K562 (cell line): ENCODE data around the gene FBLIM1. TPM values are rescaled to one million over a fixed set of nuclear protein-coding genes. Genes with fewer than 3 reads are reported as not detected.

ENCODE experiments used
- ARNT ChIP-seq, 2 experiments: fragments of 450-650 bp; IDR thresholded peaks; 2 replicates each; pipeline ENCODE4 v1.6.1; 2016; ENCODE audit warnings: mild to moderate bottlenecking in 1 of 2
- GATA2 ChIP-seq: sonication (generic); formaldehyde crosslinking; IDR thresholded peaks from 2 replicates; pipeline ENCODE4 v1.4.0; 2020; ENCODE audit warnings: mild to moderate bottlenecking, missing genetic modification reagents
- RBM22 ChIP-seq: fragments of 200-400 bp; formaldehyde crosslinking; IDR thresholded peaks from 2 replicates; pipeline ENCODE4 v1.6.1; 2018; ENCODE audit warnings: low read length, low read depth; ENCODE audit not compliant: poor library complexity, severe bottlenecking
- XRCC4 ChIP-seq: IDR thresholded peaks from one replicate; pipeline ENCODE4 v1.6.1; 2011; ENCODE audit not compliant: insufficient read depth, insufficient read length; ENCODE audit errors: extremely low read depth
- ZNF444 ChIP-seq: fragments of 250-450 bp; sonication (Bioruptor Pico); IDR thresholded peaks from 2 replicates; pipeline ENCODE4 v1.4.0; 2020; ENCODE audit warnings: mild to moderate bottlenecking, moderate library complexity
- ZNF707 ChIP-seq: fragments of 250-450 bp; sonication (Bioruptor Pico); conservative IDR thresholded peaks from 2 replicates; pipeline ENCODE4 v1.8.0; 2022; ENCODE audit warnings: inconsistent platforms, mild to moderate bottlenecking, moderate library complexity
- ZNF766 ChIP-seq: fragments of 200-800 bp; sonication (Bioruptor generic); conservative IDR thresholded peaks from 2 replicates; pipeline ENCODE4 v1.6.1; 2016; ENCODE audit warnings: missing genetic modification characterization, missing compliant biosample characterization
- ZNF778 ChIP-seq: fragments of 450-650 bp; formaldehyde crosslinking; IDR thresholded peaks from 2 replicates; pipeline ENCODE4 v1.4.0; 2020; ENCODE audit warnings: mild to moderate bottlenecking, moderate library complexity
- polyA plus RNA-seq, 8 experiments: library from polyadenylated mRNA; depleted of rRNA in 4 of 8; stranded (reverse) in 5 of 8; unstranded in 3 of 8; fragments of >200 nt; fragmentation: Nextera tagmentation in 2 of 8; fragmentation: Illumina TruSeq in 1 of 8; extraction: Ambion mirVana in 2 of 8; extraction: Trizol in 1 of 8; gene quantifications; 2 replicates each; pipeline versions ENCODE4 v1.2.1 to v1.2.3, GENCODE V29; 2011 to 2014; ENCODE audit warnings: inconsistent platforms in 1 of 8, missing spikeins in 1 of 8
- total RNA-seq, 7 experiments: library from RNA; depleted of rRNA in 6 of 7; stranded (reverse); fragments of >200 nt in 6 of 7; fragmentation: Illumina TruSeq in 2 of 7; extraction: Trizol in 2 of 7; gene quantifications; 2 replicates each; pipeline versions ENCODE4 v1.2.1 to v1.2.3, GENCODE V29; 2011 to 2021; ENCODE audit warnings: low replicate concordance in 1 of 7
- TF ChIP-seq, protein P1 (sequence below): fragments of 450-650 bp; formaldehyde crosslinking; IDR thresholded peaks from 2 replicates; pipeline ENCODE4 v1.4.0; 2020; ENCODE audit warnings: mild to moderate bottlenecking, moderate library complexity
- TF ChIP-seq, protein P2 (sequence below), 2 experiments: fragments of 450-650 bp; conservative IDR thresholded peaks; 2 replicates each; pipeline ENCODE4 v1.6.1; 2017; ENCODE audit warnings: mild to moderate bottlenecking in 2 of 2, moderate library complexity in 2 of 2
- TF ChIP-seq, protein P3 (sequence below): fragments of 250-450 bp; sonication (Bioruptor Pico); IDR thresholded peaks from 2 replicates; pipeline ENCODE4 v1.8.0; 2022; ENCODE audit warnings: inconsistent platforms, mild to moderate bottlenecking, moderate library complexity, borderline replicate concordance
- TF ChIP-seq, protein P4 (sequence below): sonication (generic); formaldehyde crosslinking; IDR thresholded peaks from 2 replicates; pipeline ENCODE4 v1.8.0; 2022; ENCODE audit warnings: missing genetic modification reagents, mild to moderate bottlenecking, moderate library complexity, borderline replicate concordance
- TF ChIP-seq, protein P5 (sequence below): conservative IDR thresholded peaks from 2 replicates; pipeline ENCODE4 v1.6.1; 2011; ENCODE audit warnings: low read depth, mild to moderate bottlenecking, low read length; ENCODE audit not compliant: control insufficient read depth
- TF ChIP-seq, protein P6 (sequence below): fragments of 250-450 bp; sonication (Bioruptor Pico); IDR thresholded peaks from 2 replicates; pipeline ENCODE4 v1.8.0; 2021; ENCODE audit warnings: moderate library complexity, mild to moderate bottlenecking, inconsistent platforms

FBLIM1 gene
- total and polyA plus RNA-seq, 9 of the 15 experiments (the other 6 are each of a cell fraction or from before 2014, with no cell fraction given), result 0.14 to 0.24 TPM; not detected in 7

DNA sequence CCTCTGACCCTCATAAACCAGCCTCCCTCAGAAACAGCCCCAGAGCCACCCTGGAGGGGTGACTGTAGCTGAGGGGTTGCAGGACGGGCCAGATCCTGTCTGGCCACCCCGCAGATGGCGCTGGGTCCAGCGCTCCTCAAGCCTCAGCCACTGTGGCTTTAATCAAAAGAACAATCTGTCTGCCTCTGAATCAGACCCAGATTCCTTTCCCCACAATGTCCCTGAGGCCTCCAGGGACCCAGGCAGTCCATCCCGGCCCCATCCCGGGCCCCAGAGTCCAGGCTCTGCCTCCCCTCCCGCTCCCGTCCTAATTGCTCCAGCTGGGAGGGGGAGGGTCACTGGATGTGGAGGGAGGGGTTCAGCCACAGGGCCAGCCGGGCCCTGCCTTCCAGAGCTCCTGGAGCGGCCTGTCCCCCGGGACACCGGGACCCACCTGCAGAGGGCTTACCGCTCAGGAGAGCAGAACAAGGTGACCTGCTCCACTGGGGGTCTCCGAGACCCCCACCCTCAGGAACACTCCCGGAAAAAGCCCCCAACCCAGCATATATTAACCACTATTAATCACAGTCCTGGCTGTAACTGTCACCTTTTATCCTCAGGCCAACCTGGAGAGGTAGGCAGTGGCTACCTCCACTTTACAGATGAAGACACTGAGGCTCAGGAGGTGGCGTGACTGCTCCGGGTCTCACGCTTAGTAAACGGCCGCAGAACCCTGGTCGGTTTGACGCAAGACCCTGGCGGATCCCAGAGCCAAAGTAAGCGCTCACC, 836 bp upstream of the FBLIM1 start (continued):
- TF ChIP-seq, protein P1, sequence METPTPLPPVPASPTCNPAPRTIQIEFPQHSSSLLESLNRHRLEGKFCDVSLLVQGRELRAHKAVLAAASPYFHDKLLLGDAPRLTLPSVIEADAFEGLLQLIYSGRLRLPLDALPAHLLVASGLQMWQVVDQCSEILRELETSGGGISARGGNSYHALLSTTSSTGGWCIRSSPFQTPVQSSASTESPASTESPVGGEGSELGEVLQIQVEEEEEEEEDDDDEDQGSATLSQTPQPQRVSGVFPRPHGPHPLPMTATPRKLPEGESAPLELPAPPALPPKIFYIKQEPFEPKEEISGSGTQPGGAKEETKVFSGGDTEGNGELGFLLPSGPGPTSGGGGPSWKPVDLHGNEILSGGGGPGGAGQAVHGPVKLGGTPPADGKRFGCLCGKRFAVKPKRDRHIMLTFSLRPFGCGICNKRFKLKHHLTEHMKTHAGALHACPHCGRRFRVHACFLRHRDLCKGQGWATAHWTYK, result no peak
- TF ChIP-seq GATA2 (CRISPR knock-in tag) (peak; percentile 48), RBM22 (no peak), ARNT (IDR thresholded peaks at IDR 0.05) (no peak), ZNF778 (no peak), ZNF766 (CRISPR knock-in tag) (no peak), ZNF707 (CRISPR knock-in tag) (no peak), XRCC4 (no peak), ZNF444 (0 out of 2 replicates have a peak, but pooled peaks have one; percentile 34)
- TF ChIP-seq, protein P2, sequence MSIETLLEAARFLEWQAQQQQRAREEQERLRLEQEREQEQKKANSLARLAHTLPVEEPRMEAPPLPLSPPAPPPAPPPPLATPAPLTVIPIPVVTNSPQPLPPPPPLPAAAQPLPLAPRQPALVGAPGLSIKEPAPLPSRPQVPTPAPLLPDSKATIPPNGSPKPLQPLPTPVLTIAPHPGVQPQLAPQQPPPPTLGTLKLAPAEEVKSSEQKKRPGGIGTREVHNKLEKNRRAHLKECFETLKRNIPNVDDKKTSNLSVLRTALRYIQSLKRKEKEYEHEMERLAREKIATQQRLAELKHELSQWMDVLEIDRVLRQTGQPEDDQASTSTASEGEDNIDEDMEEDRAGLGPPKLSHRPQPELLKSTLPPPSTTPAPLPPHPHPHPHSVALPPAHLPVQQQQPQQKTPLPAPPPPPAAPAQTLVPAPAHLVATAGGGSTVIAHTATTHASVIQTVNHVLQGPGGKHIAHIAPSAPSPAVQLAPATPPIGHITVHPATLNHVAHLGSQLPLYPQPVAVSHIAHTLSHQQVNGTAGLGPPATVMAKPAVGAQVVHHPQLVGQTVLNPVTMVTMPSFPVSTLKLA (conservative IDR thresholded peaks at IDR 0.05), result no peak
- TF ChIP-seq, protein P3, sequence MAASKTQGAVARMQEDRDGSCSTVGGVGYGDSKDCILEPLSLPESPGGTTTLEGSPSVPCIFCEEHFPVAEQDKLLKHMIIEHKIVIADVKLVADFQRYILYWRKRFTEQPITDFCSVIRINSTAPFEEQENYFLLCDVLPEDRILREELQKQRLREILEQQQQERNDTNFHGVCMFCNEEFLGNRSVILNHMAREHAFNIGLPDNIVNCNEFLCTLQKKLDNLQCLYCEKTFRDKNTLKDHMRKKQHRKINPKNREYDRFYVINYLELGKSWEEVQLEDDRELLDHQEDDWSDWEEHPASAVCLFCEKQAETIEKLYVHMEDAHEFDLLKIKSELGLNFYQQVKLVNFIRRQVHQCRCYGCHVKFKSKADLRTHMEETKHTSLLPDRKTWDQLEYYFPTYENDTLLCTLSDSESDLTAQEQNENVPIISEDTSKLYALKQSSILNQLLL (CRISPR knock-in tag), result no peak
- TF ChIP-seq, protein P4, sequence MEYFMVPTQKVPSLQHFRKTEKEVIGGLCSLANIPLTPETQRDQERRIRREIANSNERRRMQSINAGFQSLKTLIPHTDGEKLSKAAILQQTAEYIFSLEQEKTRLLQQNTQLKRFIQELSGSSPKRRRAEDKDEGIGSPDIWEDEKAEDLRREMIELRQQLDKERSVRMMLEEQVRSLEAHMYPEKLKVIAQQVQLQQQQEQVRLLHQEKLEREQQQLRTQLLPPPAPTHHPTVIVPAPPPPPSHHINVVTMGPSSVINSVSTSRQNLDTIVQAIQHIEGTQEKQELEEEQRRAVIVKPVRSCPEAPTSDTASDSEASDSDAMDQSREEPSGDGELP (CRISPR knock-in tag), result peak; percentile 48; the same call in 1 of the 2 replicates
- TF ChIP-seq, protein P5, sequence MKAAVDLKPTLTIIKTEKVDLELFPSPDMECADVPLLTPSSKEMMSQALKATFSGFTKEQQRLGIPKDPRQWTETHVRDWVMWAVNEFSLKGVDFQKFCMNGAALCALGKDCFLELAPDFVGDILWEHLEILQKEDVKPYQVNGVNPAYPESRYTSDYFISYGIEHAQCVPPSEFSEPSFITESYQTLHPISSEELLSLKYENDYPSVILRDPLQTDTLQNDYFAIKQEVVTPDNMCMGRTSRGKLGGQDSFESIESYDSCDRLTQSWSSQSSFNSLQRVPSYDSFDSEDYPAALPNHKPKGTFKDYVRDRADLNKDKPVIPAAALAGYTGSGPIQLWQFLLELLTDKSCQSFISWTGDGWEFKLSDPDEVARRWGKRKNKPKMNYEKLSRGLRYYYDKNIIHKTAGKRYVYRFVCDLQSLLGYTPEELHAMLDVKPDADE, result no peak
- TF ChIP-seq, protein P6, sequence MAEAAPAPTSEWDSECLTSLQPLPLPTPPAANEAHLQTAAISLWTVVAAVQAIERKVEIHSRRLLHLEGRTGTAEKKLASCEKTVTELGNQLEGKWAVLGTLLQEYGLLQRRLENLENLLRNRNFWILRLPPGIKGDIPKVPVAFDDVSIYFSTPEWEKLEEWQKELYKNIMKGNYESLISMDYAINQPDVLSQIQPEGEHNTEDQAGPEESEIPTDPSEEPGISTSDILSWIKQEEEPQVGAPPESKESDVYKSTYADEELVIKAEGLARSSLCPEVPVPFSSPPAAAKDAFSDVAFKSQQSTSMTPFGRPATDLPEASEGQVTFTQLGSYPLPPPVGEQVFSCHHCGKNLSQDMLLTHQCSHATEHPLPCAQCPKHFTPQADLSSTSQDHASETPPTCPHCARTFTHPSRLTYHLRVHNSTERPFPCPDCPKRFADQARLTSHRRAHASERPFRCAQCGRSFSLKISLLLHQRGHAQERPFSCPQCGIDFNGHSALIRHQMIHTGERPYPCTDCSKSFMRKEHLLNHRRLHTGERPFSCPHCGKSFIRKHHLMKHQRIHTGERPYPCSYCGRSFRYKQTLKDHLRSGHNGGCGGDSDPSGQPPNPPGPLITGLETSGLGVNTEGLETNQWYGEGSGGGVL (CRISPR knock-in tag), result no peak
